ENCODE results near the gene YBEY.

Gene YBEY

GRCh38 chr21:46243325-46243724 lies 42.8 kb upstream of the YBEY start:
- Histone ChIP-seq H3K79me2 (ENCODE audit: insufficient read depth, low read length) (no peaks in the 10 kb centered on the region; the same call in 1 of the 2 replicates), H3K4me3 (ENCODE audit: insufficient read depth, low read length, poor library complexity, severe bottlenecking) (no peak overlapping the region), H3K9ac (ENCODE audit: low read length) (no peak overlapping the region), H3K4me2 (ENCODE audit: low read depth, low read length, poor library complexity, severe bottlenecking) (no peak overlapping the region), H3K9me2 (replicated peaks; ENCODE audit: insufficient read depth, low read length) (no peaks in the 10 kb centered on the region), H3K27me3 (ENCODE audit: low read length) (no peaks in the 10 kb centered on the region), H3K27ac (ENCODE audit: low read depth, low read length) (no peak overlapping the region), H3K9me3 (ENCODE audit: insufficient read depth, low read length) (no peaks in the 10 kb centered on the region), H2AFZ (ENCODE audit: low read depth, low read length, severe bottlenecking) (no peak overlapping the region), H3K36me3 (ENCODE audit: low read length) (peaks cover 18% of the 10 kb centered on the region), H4K20me1 (ENCODE audit: low read depth, low read length) (no peaks in the 10 kb centered on the region), H3F3A (ENCODE audit: insufficient read depth) (0 out of 2 replicates have a peak, but pooled peaks cover 5% of the 10 kb centered on the region)
- TF ChIP-seq EZH2phosphoT487 (conservative IDR thresholded peaks at IDR 0.05; ENCODE audit: low read length) (no peak), CTCF (IDR thresholded peaks at IDR 0.05; ENCODE audit: insufficient read depth, low read length, poor library complexity, severe bottlenecking) (no peak)

GRCh38 chr21:46243960-46244361 lies 42.2 kb upstream of the YBEY start:
- H3K79me2 ChIP-seq (ENCODE audit: insufficient read depth, low read length) = no peaks in the 10 kb centered on the region; the same call in 1 of the 2 replicates
- no peak for TF ChIP-seq CTCF (IDR thresholded peaks at IDR 0.05; ENCODE audit: insufficient read depth, low read length, poor library complexity, severe bottlenecking)
- no peak for TF ChIP-seq EZH2phosphoT487 (conservative IDR thresholded peaks at IDR 0.05; ENCODE audit: low read length)
- no peak overlapping the region for H2AFZ ChIP-seq (ENCODE audit: low read depth, low read length, severe bottlenecking)
- H3K4me3 ChIP-seq (ENCODE audit: insufficient read depth, low read length, poor library complexity, severe bottlenecking) = no peak overlapping the region
- H3K4me2 ChIP-seq (ENCODE audit: low read depth, low read length, poor library complexity, severe bottlenecking) = no peak overlapping the region
- H3K9me3 ChIP-seq (ENCODE audit: insufficient read depth, low read length) = no peaks in the 10 kb centered on the region
- no peaks in the 10 kb centered on the region for H3K9me2 ChIP-seq (replicated peaks; ENCODE audit: insufficient read depth, low read length)
- H3K27me3 ChIP-seq (ENCODE audit: low read length) = no peaks in the 10 kb centered on the region
- H3K27ac ChIP-seq (ENCODE audit: low read depth, low read length) = no peak overlapping the region
- 0 out of 2 replicates have a peak, but pooled peaks cover 5% of the 10 kb centered on the region for H3F3A ChIP-seq (ENCODE audit: insufficient read depth)
- peaks cover 17% of the 10 kb centered on the region for H3K36me3 ChIP-seq (ENCODE audit: low read length)
- no peaks in the 10 kb centered on the region for H4K20me1 ChIP-seq (ENCODE audit: low read depth, low read length)
- H3K9ac ChIP-seq (ENCODE audit: low read length) = no peak overlapping the region

- Histone ChIP-seq H4K20me1 (ENCODE audit: low read depth, low read length) (no peaks in the 10 kb centered on the region), H3F3A (ENCODE audit: insufficient read depth) (0 out of 2 replicates have a peak, but pooled peaks cover 5% of the 10 kb centered on the region), H3K27me3 (ENCODE audit: low read length) (no peaks in the 10 kb centered on the region), H3K4me3 (ENCODE audit: insufficient read depth, low read length, poor library complexity, severe bottlenecking) (no peak overlapping the region), H2AFZ (ENCODE audit: low read depth, low read length, severe bottlenecking) (no peak overlapping the region), H3K9me3 (ENCODE audit: insufficient read depth, low read length) (no peaks in the 10 kb centered on the region), H3K9me2 (replicated peaks; ENCODE audit: insufficient read depth, low read length) (no peaks in the 10 kb centered on the region), H3K9ac (ENCODE audit: low read length) (no peak overlapping the region), H3K27ac (ENCODE audit: low read depth, low read length) (no peak overlapping the region), H3K4me2 (ENCODE audit: low read depth, low read length, poor library complexity, severe bottlenecking) (no peak overlapping the region), H3K79me2 (ENCODE audit: insufficient read depth, low read length) (no peaks in the 10 kb centered on the region; the same call in 1 of the 2 replicates), H3K36me3 (ENCODE audit: low read length) (peaks cover 16% of the 10 kb centered on the region)
- TF ChIP-seq EZH2phosphoT487 (conservative IDR thresholded peaks at IDR 0.05; ENCODE audit: low read length) (no peak), CTCF (IDR thresholded peaks at IDR 0.05; ENCODE audit: insufficient read depth, low read length, poor library complexity, severe bottlenecking) (no peak)
These were observed 41.5 kb upstream of the YBEY start for GRCh38 chr21:46244602-46245001.
